ENCODE data around the gene PDZD11.

- TF ChIP-seq, protein P1, sequence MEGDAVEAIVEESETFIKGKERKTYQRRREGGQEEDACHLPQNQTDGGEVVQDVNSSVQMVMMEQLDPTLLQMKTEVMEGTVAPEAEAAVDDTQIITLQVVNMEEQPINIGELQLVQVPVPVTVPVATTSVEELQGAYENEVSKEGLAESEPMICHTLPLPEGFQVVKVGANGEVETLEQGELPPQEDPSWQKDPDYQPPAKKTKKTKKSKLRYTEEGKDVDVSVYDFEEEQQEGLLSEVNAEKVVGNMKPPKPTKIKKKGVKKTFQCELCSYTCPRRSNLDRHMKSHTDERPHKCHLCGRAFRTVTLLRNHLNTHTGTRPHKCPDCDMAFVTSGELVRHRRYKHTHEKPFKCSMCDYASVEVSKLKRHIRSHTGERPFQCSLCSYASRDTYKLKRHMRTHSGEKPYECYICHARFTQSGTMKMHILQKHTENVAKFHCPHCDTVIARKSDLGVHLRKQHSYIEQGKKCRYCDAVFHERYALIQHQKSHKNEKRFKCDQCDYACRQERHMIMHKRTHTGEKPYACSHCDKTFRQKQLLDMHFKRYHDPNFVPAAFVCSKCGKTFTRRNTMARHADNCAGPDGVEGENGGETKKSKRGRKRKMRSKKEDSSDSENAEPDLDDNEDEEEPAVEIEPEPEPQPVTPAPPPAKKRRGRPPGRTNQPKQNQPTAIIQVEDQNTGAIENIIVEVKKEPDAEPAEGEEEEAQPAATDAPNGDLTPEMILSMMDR (IDR thresholded peaks at IDR 0.05; ENCODE audit: extremely low read depth in 1 of 2, insufficient read depth in 1 of 2, low read depth in 1 of 2, low read length in 2 of 2): no peak
- TF ChIP-seq POLR2AphosphoS5 (IDR thresholded peaks at IDR 0.05; ENCODE audit: insufficient read depth, low read depth, low read length) (no peak), EZH2 (IDR thresholded peaks at IDR 0.05; ENCODE audit: borderline replicate concordance, low read depth, low read length, severe bottlenecking) (no peak), JUN (IDR thresholded peaks at IDR 0.05; ENCODE audit: borderline replicate concordance, insufficient read depth, insufficient read length, low read depth) (no peak), POLR2A (IDR thresholded peaks at IDR 0.05; ENCODE audit: low read depth, low read length) (no peak), MYC (IDR thresholded peaks at IDR 0.05; ENCODE audit: low read depth, low read length) (no peak)
- TF ChIP-seq, protein P2, sequence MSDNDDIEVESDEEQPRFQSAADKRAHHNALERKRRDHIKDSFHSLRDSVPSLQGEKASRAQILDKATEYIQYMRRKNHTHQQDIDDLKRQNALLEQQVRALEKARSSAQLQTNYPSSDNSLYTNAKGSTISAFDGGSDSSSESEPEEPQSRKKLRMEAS (IDR thresholded peaks at IDR 0.05; ENCODE audit: insufficient read depth, insufficient read length): no peak
Measured at GRCh38 chrX:70241501-70241900, 48.2 kb downstream of the PDZD11 start.
